Ishikawa (cell line): ENCODE measurements around the gene KCNMB1.

ENCODE experiments used
- CEBPB ChIP-seq: IDR thresholded peaks from 2 replicates; pipeline ENCODE4 v1.6.1; 2012
- CREB1 ChIP-seq: IDR thresholded peaks from 2 replicates; pipeline ENCODE4 v1.6.1; 2012; ENCODE audit warnings: low read depth
- EGR1 ChIP-seq: IDR thresholded peaks from 2 replicates; pipeline ENCODE4 v1.6.1; 2012
- EP300 ChIP-seq: IDR thresholded peaks from 2 replicates; pipeline ENCODE4 v1.6.1; 2012; ENCODE audit warnings: borderline replicate concordance
- MAX ChIP-seq: IDR thresholded peaks from 2 replicates; pipeline ENCODE4 v1.6.1; 2012
- RAD21 ChIP-seq: IDR thresholded peaks from 2 replicates; pipeline ENCODE4 v1.6.1; 2012; ENCODE audit warnings: low read depth
- TAF1 ChIP-seq: IDR thresholded peaks from 2 replicates; pipeline ENCODE4 v1.6.1; 2012; ENCODE audit warnings: low read depth, mild to moderate bottlenecking
- YY1 ChIP-seq: IDR thresholded peaks from 2 replicates; pipeline ENCODE4 v1.6.1; 2012; ENCODE audit warnings: low read depth
- TF ChIP-seq, protein P1 (sequence below): IDR thresholded peaks from 2 replicates; pipeline ENCODE4 v1.6.1; 2012; ENCODE audit warnings: low read depth, mild to moderate bottlenecking

GRCh38 chr5:170334626-170335025, 54.5 kb downstream of the KCNMB1 start:
- no peak for TF ChIP-seq EP300
- no peak for TF ChIP-seq YY1
- TF ChIP-seq, protein P1, sequence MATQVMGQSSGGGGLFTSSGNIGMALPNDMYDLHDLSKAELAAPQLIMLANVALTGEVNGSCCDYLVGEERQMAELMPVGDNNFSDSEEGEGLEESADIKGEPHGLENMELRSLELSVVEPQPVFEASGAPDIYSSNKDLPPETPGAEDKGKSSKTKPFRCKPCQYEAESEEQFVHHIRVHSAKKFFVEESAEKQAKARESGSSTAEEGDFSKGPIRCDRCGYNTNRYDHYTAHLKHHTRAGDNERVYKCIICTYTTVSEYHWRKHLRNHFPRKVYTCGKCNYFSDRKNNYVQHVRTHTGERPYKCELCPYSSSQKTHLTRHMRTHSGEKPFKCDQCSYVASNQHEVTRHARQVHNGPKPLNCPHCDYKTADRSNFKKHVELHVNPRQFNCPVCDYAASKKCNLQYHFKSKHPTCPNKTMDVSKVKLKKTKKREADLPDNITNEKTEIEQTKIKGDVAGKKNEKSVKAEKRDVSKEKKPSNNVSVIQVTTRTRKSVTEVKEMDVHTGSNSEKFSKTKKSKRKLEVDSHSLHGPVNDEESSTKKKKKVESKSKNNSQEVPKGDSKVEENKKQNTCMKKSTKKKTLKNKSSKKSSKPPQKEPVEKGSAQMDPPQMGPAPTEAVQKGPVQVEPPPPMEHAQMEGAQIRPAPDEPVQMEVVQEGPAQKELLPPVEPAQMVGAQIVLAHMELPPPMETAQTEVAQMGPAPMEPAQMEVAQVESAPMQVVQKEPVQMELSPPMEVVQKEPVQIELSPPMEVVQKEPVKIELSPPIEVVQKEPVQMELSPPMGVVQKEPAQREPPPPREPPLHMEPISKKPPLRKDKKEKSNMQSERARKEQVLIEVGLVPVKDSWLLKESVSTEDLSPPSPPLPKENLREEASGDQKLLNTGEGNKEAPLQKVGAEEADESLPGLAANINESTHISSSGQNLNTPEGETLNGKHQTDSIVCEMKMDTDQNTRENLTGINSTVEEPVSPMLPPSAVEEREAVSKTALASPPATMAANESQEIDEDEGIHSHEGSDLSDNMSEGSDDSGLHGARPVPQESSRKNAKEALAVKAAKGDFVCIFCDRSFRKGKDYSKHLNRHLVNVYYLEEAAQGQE: no peak
- no peak for TF ChIP-seq MAX
- no peak for TF ChIP-seq CREB1
- no peak for TF ChIP-seq CEBPB
- TF ChIP-seq EGR1: no peak
- TF ChIP-seq RAD21: no peak
- no peak for TF ChIP-seq TAF1
